ENCODE results near the gene BLVRB.
A peak's percentile ranks its signal among the peaks of the same experiment; 100 is the strongest.
"Not testable (repeated sequence)": the region's sequence is repeated elsewhere in the genome, so short reads cannot be mapped to it uniquely, and the experiment has no call there.

BLVRB gene

GRCh38 chr19:40450664-40451063 is 14.9 kb downstream of the BLVRB start:
- no peak for DNase-seq (ENCODE audit: low read depth in 3 of 3)

- DNase-seq (ENCODE audit: low read depth in 3 of 3) = no peak
Observed at GRCh38 chr19:40449506-40449905, 16.0 kb downstream of the BLVRB start.

- DNase-seq (ENCODE audit: low read depth in 3 of 3) = no peak
Observed at GRCh38 chr19:40446263-40446784, 19.2 kb downstream of the BLVRB start.

GRCh38 chr19:40445780-40446262 is 19.7 kb downstream of the BLVRB start:
- no peak for DNase-seq (ENCODE audit: low read depth in 3 of 3)

GRCh38 chr19:40444825-40445312 is 20.7 kb downstream of the BLVRB start:
- no peak for DNase-seq (ENCODE audit: low read depth in 3 of 3)

GRCh38 chr19:40444000-40444824 is 21.3 kb downstream of the BLVRB start, which contains the start of gene SERTAD3:
Gene SERTAD3 (minus strand): TSS chr19:40444335. CDS start chr19:40442080, 2,255 bp downstream.
- DNase-seq (ENCODE audit: low read depth in 3 of 3) = peak; percentile 94 to 95 (median 94)

- peak; percentile 95 to 99 (median 97) for DNase-seq (ENCODE audit: low read depth in 3 of 3)
Observed at GRCh38 chr19:40443131-40443999, 22.2 kb downstream of the BLVRB start.

GRCh38 chr19:40442328-40443130 is 23.0 kb downstream of the BLVRB start:
- DNase-seq (ENCODE audit: low read depth in 3 of 3) = no peak

GRCh38 chr19:40441719-40442253 is 23.8 kb downstream of the BLVRB start:
- DNase-seq (ENCODE audit: low read depth in 3 of 3) = no peak

- no peak for DNase-seq (ENCODE audit: low read depth in 3 of 3)
Observed at GRCh38 chr19:40438284-40438683, 27.3 kb downstream of the BLVRB start.

- peak in 1 of 3 experiments; percentile 34 for DNase-seq (ENCODE audit: low read depth in 3 of 3)
Observed at GRCh38 chr19:40433391-40434216, 31.9 kb downstream of the BLVRB start.

- not testable (repeated sequence) for DNase-seq (ENCODE audit: low read depth in 3 of 3)
Observed at GRCh38 chr19:40432760-40433159, 32.8 kb downstream of the BLVRB start.

- no peak for DNase-seq (ENCODE audit: low read depth in 3 of 3)
Observed at GRCh38 chr19:40431698-40432097, 33.8 kb downstream of the BLVRB start.

- not testable (repeated sequence) for DNase-seq (ENCODE audit: low read depth in 3 of 3)
Observed at GRCh38 chr19:40430242-40430641, 35.3 kb downstream of the BLVRB start.

- DNase-seq (ENCODE audit: low read depth in 3 of 3) = not testable (repeated sequence)
Observed at GRCh38 chr19:40428197-40428596, 37.3 kb downstream of the BLVRB start.

GRCh38 chr19:40425450-40426287 is 39.9 kb downstream of the BLVRB start, which contains the start of gene SERTAD1:
Gene SERTAD1 (minus strand): TSS chr19:40425992. CDS start chr19:40423546, 2,446 bp downstream.
- DNase-seq (ENCODE audit: low read depth in 3 of 3) = peak; percentile 99 to 100 (median 100)

GRCh38 chr19:40424637-40425449 is 40.7 kb downstream of the BLVRB start:
- no peak for DNase-seq (ENCODE audit: low read depth in 3 of 3)

GRCh38 chr19:40423938-40424337 is 41.6 kb downstream of the BLVRB start:
- no peak for DNase-seq (ENCODE audit: low read depth in 3 of 3)
